ENCODE data around the gene KAZN. TPM values are rescaled to one million over a fixed set of nuclear protein-coding genes. Genes with fewer than 3 reads are reported as not detected.

The KAZN gene
- total and polyA plus RNA-seq, 12 donors: 1.1 to 6.5 (median 1.9) TPM

- no peaks in the 10 kb centered on the region for H3K36me3 ChIP-seq
- WGBS, 2 donors: 75% methylated on average over 11 of the region's 11 CpGs
- no peaks in the 10 kb centered on the region for H3K4me1 ChIP-seq
- peaks cover 0 to 19% (median 6%) of the 10 kb centered on the region in 7 donors for H3K27me3 ChIP-seq
- H3K9me3 ChIP-seq: no peaks in the 10 kb centered on the region
- ATAC-seq (no peak), DNase-seq (no peak)
- TF ChIP-seq CTCF (IDR thresholded peaks at IDR 0.05): no peak
- no peak overlapping the region for H3K4me3 ChIP-seq
- no peak overlapping the region for H3K27ac ChIP-seq
- intact Hi-C loops (cut with DNase I): no loop called here
Measured at GRCh38 chr1:14723401-14723800, 124.9 kb downstream of the KAZN start.

GRCh38 chr1:14724246-14724645 is 125.8 kb downstream of the KAZN start:
- Histone ChIP-seq H3K27ac (no peak overlapping the region), H3K4me1 (no peaks in the 10 kb centered on the region), H3K36me3 (no peaks in the 10 kb centered on the region), H3K9me3 (no peaks in the 10 kb centered on the region), H3K27me3 (peaks cover 0 to 20% (median 6%) of the 10 kb centered on the region in 7 donors), H3K4me3 (no peak overlapping the region)
- 83 to 88% methylated on average over 5 of the region's 5 CpGs for WGBS, 2 donors
- intact Hi-C loops (cut with DNase I): no loop called here
- ATAC-seq: no peak
- no peak for TF ChIP-seq CTCF (IDR thresholded peaks at IDR 0.05)
- DNase-seq: no peak

- Histone ChIP-seq H3K4me3 (no peak overlapping the region), H3K4me1 (no peaks in the 10 kb centered on the region), H3K9me3 (no peaks in the 10 kb centered on the region), H3K27ac (no peak overlapping the region), H3K27me3 (peaks cover 0 to 20% (median 6%) of the 10 kb centered on the region in 7 donors), H3K36me3 (no peaks in the 10 kb centered on the region)
- DNase-seq (no peak), ATAC-seq (no peak)
- no peak for TF ChIP-seq CTCF (IDR thresholded peaks at IDR 0.05)
- WGBS, 2 donors: 71 to 82% methylated on average over 7 of the region's 7 CpGs
- intact Hi-C loops (cut with DNase I): no loop called here
Measured at GRCh38 chr1:14724678-14725077, 126.2 kb downstream of the KAZN start.

- DNase-seq: no peak
- no peak for ATAC-seq
- Histone ChIP-seq H3K9me3 (no peaks in the 10 kb centered on the region), H3K4me1 (no peaks in the 10 kb centered on the region), H3K4me3 (no peak overlapping the region), H3K27me3 (peaks cover 0 to 20% (median 6%) of the 10 kb centered on the region in 7 donors), H3K27ac (no peak overlapping the region), H3K36me3 (no peaks in the 10 kb centered on the region)
- no peak for TF ChIP-seq CTCF (IDR thresholded peaks at IDR 0.05)
- WGBS, 2 donors: 95 to 97% methylated on average over 1 of the region's 1 CpG
- intact Hi-C loops (cut with DNase I): no loop called here
Measured at GRCh38 chr1:14725238-14725637, 126.8 kb downstream of the KAZN start.
